Measurements from ENCODE around the gene LRFN2.

The LRFN2 gene

GRCh38 chr6:40472353-40472752 is 114.8 kb downstream of the LRFN2 start:
- DNase-seq = no peak

- DNase-seq = no peak
Measured at GRCh38 chr6:40471243-40471642, 115.9 kb downstream of the LRFN2 start.

GRCh38 chr6:40469323-40469722 is 117.8 kb downstream of the LRFN2 start:
- no peak for DNase-seq

- DNase-seq = no peak
Measured at GRCh38 chr6:40466986-40467539, 120.1 kb downstream of the LRFN2 start.

- no peak for DNase-seq
Measured at GRCh38 chr6:40461643-40462042, 125.5 kb downstream of the LRFN2 start.

GRCh38 chr6:40460380-40460779 is 126.8 kb downstream of the LRFN2 start:
- DNase-seq = no peak

- no peak for DNase-seq
Measured at GRCh38 chr6:40457261-40457660, 129.9 kb downstream of the LRFN2 start.

- no peak for DNase-seq
Measured at GRCh38 chr6:40456390-40457013, 130.7 kb downstream of the LRFN2 start.

- no peak for DNase-seq
Measured at GRCh38 chr6:40455686-40456389, 131.3 kb downstream of the LRFN2 start.

- no peak for DNase-seq
Measured at GRCh38 chr6:40450483-40450882, 136.7 kb downstream of the LRFN2 start.

GRCh38 chr6:40444811-40445210 is 142.4 kb downstream of the LRFN2 start:
- no peak for DNase-seq

GRCh38 chr6:40444312-40444711 is 142.9 kb downstream of the LRFN2 start:
- DNase-seq = no peak

GRCh38 chr6:40443842-40444241 is 143.3 kb downstream of the LRFN2 start:
- DNase-seq = no peak

GRCh38 chr6:40442591-40442990 is 144.6 kb downstream of the LRFN2 start:
- no peak for DNase-seq

GRCh38 chr6:40441150-40441549 is 146.0 kb downstream of the LRFN2 start:
- no peak for DNase-seq

- no peak for DNase-seq
Measured at GRCh38 chr6:40440053-40440452, 147.1 kb downstream of the LRFN2 start.

GRCh38 chr6:40439026-40439800 is 148.0 kb downstream of the LRFN2 start:
- DNase-seq = no peak

GRCh38 chr6:40438246-40438887 is 148.8 kb downstream of the LRFN2 start:
- no peak for DNase-seq

- no peak for DNase-seq
Measured at GRCh38 chr6:40437631-40438030, 149.5 kb downstream of the LRFN2 start.

GRCh38 chr6:40436685-40437604 is 150.2 kb downstream of the LRFN2 start:
- DNase-seq = no peak

GRCh38 chr6:40432982-40433381 is 154.2 kb downstream of the LRFN2 start:
- no peak for DNase-seq

- no peak for DNase-seq
Measured at GRCh38 chr6:40431706-40432105, 155.5 kb downstream of the LRFN2 start.

Data from activated T-cell treated with anti-CD3 and anti-CD28 coated beads for 4 hours (primary cell).